Hindlimb muscle (tissue), 1 donor: ENCODE measurements around the gene GJA10. TPM values are rescaled to one million over a fixed set of nuclear protein-coding genes. Genes with fewer than 3 reads are reported as not detected.

Experiments
- DNase-seq: peaks from one replicate; pipeline ENCODE4 v3.0.0-alpha.2; 2013
- polyA plus RNA-seq: library from polyadenylated mRNA; unstranded; fragments of 120-200 nt; gene quantifications from one replicate; pipeline ENCODE4 v1.2.1, GENCODE V29; 2013; ENCODE audit not compliant: insufficient read length

GJA10 gene
- polyA plus RNA-seq, 1 donor, result not detected

DNA sequence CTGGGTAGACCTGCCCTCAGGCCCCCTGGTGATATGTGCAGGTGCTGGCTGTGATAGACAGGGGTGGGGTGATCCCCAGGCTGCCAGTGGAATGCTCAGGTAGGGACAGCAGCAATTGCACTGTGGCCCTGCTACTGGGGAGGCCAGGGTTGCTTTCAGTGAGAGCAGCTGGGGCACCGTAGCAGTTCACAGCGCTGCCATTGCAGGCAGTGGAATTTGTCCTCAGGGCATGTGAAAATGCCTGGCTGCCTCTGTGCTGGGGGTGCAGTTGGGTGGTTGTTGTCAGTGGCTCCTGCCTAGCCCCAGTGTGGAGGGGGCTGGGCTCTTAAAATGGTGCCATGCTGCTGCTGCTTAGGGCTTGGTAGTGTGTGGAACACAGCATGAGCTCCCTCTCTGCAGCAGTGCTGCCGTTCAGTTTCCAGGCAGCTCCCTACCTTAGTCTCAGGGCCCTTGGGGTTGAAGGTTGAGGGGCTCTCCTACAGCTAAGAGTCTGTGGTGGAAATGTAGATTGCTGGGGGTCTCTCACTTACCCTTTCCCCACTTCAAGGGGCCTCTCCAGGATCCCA lies 23.6 kb downstream of the GJA10 start:
- no peak for DNase-seq

DNA sequence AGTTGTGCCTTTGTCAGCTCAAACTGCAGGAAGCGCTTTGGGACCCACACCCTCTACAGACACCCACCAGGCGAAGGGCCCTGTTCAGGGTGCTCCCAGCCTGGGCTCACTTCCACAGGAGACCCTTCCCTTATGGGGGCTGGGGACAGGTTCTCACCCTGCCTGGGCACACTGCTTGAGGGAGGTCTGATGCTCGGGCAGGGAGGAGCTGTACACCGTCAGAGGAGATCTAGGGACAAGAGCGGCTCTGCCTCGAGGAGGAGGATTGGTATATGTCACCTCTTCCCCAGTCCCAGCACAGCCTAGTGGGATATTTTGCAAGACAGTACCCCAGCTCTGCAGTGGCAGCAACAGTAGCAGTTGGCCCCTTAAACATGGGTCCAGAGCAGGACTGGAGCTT lies 26.9 kb downstream of the GJA10 start:
- DNase-seq, result no peak

DNA sequence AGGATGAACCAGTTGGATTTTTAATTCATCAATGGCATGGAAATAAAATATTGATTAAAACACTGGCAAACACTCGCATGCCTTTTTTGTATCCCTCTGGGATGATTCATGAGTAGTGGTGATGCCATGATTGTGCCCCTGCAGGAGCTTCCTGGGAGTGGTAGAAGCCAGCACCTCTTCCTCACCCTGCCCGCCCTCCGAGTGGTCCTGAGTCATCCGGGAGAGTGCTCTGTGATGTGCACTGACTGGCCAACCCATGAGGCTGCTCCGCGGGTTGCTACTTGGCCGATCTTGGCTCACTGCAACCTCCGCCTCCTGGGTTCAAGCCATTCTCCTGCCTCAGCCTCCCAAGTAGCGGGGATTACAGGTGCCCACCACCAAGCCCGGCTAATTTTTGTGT lies 27.4 kb downstream of the GJA10 start:
- no peak for DNase-seq

DNA sequence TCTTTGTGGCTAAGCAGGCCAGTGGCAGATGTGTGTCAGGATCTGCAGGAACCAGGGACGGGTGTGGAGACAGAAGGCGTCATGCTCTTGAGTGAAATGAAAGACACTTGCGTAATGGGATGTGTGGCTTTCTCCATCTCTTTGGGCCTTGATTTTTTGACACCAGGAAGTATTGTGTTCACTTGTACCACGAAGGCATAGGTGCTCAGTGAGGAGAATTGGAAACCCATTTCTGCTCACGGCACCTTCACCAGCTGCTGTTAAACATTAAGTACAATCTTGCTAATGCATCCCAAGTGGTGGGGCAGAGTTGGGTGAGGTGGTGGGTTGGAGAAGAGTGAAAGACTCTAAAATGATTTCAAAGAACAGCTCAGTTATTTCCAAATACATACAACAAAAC lies 30.0 kb downstream of the GJA10 start:
- DNase-seq, result no peak

DNA sequence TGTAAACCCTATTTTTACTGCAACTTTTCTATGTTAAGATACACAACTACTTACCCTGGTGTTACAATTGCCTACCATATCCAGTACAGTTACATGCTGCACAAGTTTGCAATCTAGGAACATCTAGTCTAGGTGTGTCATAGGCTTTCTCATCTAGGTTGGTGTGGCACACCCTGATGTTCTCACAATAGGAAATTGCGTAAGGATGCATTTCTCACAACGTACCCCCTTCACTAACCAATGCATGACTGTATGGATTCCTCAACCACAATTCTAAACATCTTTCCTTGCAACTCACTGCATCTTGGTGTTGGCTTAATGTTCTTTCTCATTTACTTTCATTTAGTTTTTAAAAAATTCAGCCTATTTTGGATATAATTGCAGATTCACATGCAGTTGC lies 31.6 kb downstream of the GJA10 start:
- DNase-seq, result no peak

DNA sequence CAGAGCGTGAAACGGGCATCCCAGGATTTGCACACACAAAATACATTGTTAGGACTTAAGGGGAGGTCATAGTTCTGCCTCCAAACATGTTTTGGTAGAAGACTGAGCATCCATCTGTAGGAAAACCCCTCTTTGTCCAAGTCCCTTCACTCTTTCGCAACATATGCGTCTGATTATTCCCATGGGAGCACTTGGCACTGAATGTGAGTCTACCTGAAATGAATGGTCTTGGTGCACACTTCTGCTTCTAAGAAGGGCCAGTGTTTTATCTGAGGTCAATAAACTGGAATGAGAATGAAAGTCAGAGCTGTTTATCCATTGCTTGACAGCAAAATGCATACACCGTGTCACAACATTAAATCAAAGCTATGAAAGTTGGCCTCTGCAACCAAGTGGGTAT lies 33.0 kb downstream of the GJA10 start:
- DNase-seq, result no peak

DNA sequence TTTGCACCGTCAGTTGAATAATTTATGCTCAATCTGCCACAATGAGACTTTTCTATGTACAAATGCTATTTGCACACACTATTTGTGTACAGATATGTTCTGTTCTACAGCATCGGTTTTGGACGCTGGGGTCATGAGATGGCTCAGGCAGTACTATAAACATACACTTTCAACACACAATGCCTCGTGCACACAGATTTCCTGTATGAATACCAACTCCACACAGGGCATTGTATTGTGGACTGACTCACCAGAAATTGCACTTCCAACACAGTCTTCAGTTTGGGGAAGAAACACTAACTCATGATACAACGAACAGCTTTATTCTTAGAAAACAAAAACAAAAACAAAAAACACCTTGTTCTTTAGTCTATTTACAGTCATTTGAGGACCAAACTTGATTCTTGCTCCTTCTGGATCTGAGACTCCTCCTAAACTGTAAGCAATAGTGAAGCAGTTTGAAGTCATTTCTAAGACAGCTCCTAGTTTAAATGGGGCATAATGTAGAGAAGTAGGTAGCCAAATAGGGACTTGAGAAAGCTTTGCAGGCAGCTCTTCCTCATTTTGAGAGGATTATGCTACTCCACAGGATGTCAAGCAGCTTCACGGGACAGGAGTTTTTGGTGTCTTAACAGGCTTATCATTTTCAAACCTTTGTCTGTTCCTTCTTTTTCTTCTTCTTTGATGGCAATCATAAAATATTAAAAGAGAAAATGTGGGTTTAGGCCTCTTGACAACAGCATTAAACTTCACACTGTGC lies 33.7 kb downstream of the GJA10 start:
- no peak for DNase-seq

DNA sequence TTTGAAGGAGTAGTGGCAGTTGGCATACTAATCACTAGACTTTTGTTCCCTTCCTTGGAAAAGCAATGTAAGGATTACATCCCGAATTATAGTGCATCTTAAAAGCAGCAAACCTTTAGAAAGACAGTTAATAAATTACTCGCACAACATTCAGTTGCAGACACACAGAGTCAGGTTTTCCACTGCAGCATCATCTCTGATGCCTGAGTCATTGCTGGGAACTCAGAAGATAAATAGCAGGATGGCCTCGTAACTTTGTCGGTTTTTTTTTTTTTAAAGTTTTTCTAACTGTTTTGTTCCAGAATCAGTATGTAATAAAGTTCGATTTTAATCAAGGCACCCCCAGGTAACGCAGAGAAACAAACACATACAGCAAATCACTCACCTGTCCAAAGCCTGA lies 34.3 kb downstream of the GJA10 start:
- no peak for DNase-seq

DNA sequence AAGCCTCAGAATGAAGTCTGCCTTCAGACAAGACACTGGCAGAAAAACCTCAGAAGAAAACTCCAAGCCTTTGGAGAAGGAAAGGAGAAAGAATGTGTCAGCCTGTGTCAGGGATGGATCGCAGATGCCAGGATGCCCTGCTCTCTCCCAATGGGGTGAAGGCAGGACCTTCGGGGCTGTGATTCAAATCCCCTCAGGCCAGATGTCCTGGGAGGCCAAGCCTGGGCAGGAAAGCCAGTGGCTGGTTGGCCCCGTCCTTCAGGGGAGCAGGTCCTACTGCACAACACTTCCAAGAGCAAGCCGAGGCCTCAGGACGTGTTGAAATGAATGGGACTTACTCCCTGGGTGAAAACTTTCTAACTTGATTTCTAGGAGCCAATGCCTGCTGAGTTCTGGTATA lies 36.5 kb downstream of the GJA10 start:
- no peak for DNase-seq

DNA sequence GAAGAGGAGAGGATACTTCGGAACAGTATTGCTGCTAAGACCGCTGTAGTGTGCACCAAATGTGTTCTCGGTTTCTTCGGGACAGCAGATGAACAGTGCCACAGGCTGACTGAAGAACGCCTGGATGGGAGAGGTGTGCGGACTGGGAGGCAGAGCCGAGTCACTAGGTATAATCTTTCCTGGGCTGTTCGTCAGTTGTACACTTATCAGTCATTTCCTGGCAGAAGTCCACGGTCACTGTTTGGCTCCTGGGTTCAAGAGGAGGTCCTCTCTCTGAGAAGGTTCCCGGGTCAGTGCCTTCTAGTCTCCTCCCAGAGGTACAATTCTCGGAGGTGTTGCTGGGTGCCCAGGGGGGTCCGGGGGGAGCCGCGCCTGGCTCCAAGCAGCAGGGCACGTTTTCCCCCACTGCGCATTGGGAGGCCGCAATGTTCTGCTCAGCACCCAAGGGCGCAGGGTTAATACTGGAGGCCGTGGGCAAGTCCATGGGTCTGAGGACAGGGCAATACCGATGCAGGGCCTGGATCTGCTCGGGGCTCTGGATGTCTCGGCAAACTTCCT lies 38.1 kb downstream of the GJA10 start:
- DNase-seq, result no peak

DNA sequence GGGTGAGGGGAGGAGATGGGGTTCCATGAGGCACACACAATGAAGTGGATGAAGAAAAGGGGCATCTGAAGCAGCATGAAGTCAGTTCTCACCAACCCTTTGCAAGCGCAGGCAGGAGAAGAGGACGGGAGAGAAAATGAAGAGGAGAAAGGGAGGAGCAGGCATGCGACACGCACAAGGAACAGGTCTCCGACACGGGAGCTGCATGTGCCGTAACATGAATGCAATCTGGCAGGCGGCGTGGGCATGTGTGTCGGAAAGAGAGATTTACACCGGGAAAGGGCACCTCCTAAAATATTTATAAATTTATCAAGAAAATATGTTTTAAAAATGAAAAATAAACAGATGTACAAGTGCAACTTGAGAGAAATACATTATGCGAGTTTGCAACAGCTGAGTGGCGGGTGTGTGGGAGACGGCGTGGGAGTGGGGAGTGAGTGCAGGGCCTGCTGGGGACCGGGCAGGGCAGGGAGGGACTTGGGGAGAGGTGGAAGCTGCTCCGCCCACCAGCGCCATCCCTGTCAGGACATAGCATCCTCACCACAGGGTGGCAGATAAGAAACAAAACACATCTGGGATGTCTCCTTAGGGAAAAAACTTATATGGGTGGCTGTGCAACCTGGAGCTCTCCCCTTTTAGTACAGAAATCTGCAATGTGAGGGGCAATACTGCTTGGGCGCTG lies 40.6 kb downstream of the GJA10 start:
- no peak for DNase-seq

DNA sequence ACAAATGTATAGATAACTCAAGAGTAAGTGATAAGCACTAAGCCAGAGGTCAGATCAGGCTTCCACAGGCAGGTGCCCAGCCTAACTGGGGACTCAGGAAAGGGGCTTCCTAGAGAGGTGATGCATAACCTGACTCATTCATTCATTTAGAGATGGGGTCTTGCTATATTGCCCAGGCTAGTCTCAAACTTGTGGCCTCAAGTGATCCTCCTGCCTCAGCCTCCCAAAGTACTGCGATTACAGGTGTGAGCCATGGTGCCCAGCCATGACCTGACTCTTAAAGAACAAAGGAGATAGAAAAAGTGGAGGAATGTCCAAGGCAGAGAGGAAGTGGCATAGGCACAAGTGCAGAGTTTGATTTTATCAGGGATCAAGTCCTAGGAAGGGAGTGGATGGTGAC lies 41.9 kb downstream of the GJA10 start:
- DNase-seq, result no peak

DNA sequence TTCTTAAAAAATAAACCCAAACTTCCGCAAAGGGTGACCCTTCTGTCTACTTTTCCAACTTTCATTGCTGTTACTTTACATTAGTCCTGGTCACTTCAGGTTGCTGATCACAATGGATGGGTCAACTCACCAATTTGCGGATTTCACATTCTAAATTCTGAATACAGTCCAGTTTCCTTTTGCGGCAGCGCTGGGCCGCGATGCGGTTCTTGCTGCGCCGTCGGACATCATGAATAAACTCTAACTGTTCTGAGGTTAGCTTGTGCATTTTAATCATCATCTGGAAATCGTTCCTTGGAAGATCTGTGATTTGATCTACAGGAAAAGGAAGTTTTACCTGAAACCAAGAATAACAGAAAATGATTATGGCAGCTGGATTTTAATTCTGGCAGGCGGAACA lies 43.7 kb downstream of the GJA10 start:
- no peak for DNase-seq

DNA sequence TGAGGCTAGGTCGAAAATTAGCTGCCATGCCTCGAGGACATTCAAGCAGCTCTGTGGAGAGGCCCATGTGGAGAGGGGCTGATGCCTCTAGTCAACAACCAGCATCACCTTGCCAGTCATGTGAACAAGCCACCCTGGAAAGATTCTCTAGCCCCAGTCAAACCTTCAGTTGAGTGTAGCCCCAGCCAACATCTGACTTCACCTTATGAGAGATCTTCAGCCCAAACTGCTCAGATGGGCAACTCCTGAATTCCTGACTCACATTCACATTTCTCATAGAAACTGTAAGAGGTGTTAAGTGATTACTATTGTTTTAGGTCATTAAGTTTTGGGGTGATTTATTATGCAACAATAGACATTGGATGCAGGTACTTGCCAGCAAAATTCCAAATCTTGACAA lies 44.9 kb downstream of the GJA10 start:
- no peak for DNase-seq

DNA sequence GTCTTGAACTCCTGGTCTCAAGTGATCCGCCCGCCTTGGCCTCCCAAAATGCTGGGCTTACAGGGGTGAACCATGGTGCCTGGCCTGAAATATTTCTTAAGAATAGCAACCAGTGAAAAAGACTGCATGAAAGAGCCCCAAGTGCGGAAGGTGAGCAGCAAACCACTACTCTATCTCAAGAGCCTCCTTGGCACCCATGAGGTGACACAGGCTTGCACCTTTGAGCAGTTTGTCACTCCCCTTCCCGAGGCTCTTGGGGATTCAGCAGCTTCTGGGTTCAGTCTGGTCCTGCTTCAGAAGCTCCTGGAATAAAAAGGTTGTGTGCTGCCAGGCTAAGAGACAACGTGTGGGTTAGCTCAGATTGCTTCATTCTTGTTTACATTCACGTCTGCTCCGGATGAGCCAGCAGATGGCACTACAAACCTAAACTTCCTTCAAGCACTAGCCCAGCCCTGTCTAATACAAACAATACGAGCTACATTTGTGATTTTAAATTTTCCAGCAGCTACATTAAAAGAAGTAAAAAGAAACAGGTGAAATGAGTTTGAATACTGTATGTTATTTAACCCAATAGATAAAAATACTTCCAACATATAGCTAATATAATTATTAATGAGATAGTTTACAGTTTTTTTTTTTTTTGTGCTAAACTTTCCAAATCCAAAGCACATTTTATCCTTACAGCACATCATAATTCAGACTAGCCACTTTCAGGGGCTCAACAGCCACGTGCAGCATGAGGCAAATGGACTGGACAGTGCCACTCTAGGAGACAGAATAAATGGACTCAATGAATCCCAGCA lies 46.2 kb downstream of the GJA10 start:
- DNase-seq, result peak; percentile 80

DNA sequence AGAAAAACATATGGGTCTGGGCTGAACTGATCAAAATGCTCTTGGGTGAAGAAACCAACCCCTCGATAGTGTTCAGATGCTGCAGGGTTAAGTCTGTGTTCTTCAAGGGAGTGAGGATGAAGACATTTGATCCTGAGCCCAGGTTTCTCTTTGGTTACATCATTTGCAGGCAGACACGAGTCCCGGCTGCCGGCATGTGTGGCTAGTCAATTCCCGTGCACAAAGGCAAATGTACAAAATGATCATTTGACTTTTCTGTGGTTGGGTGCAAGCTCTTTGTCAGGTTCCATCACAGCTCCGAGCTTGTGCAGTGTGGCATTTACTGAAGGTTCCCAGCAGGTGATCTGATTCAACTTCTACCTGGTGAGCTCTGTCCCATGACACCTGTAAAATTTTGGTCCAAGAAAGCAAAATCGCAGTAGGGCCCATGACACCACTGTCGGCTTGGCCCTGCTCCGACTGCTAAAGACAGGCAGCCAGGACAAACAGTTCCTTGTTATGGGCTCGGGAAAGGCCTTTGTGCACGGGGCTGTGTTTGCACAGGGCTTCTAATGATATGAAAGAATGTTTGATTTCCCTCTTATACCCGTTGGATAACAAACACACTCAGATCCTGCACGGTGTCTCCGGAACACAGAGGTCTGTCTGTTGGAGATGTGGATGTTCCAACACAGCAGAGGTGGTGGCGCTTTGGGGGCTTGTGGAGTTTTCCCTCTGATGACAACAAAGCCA lies 46.9 kb downstream of the GJA10 start:
- DNase-seq, result no peak

DNA sequence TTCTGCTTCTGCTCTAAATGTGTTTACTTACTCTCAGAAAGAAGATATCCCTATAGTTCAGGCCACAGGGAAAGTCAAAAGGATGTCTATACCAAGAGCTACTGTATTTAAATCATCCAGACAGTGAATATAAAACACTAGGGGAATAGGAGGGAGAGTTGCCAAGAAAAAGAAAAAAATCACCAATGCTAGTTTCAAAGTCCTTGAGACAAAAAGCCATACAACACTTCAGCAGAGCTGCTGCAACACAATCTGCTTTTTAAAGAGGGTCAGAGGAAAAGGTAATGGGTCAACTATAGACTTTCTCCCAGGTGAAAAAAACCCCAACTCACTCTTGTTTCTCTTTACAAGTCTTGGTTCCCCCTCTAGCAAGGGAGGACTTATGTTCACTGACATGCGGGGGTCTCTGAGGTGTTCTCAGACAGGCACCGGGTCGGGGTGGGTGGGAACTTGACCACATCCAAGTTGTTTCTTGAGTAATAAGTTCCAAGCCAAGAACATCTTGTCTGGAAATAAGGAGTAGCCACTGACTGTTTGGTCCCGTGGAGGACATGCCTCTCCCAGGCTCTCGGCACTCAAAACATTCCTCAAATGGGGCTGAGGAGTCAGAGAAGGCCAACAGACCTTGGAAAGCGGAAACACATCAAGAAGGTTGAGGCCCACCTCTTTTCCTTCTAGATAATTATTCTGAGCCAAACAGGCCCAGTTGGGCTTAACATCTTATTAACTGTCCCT lies 47.7 kb downstream of the GJA10 start:
- DNase-seq, result no peak

DNA sequence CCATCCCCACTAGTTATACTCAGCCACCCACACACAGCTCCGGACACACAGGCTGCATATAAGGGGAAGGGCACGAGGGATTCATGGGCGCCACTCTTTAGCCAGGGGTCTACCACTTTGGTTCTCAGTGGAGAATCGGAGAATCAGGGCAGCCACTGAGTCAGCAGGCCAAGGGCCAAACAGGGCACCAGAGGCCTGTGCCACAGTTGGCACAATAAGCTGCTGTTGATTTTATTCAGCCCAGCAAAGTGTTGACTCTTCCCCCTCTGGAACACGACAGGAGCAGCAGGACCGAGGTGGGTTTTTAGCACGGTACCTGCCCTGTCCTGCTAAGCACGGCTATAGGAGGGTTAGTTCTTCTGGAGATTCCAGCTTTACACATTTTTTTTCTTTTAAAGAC lies 48.3 kb downstream of the GJA10 start:
- no peak for DNase-seq

DNA sequence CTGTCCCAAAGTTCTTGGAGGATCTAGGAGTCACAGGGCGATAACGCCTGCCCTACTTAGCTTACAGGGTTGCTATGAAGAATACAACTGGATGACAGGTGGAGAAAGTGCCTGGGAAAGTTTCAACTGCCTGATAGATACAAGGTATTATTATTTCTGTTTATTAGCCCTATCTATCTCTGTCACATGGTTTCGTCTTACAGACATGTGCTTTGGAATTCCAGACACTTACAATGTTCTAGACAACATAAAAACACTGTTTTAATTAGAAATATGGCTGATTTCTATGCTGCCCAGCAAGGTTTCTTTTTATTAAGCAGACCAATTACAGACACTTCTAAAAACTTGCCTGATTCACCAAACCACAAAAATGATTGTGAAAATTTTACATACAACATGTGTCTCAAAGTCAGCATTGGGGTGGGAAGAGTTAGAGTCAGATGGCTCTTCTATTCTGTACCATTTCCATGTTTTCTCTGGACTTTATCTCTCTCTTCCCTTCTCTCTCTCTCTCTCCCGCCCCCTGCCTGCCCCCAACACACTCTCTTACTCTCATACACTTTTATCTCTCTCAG lies 50.0 kb downstream of the GJA10 start:
- no peak for DNase-seq

DNA sequence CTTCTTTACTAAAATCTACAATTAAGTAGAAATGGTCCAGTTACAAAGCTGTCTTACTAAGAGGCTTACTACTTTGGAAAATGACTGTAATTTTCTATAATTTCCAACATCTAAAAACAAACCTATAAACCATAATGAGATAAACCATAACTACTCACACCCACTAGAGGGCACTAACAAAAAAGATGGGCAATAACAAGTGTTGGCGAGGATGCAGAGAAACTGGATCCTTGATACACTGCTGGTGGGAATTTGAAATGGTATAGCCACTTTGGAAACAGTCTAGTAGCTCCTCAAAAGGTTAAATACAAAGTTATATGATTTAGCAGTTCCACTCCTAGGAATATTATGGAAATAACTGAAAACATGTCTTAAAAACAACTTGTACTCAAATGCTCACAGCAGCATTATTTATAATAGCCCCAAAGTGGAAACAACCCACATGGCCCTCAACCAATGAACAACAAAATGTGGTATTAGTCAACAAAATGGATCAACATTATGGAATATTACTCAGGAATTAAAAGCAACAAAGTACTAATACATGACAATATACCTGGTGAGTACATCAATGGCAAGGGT lies 50.6 kb downstream of the GJA10 start:
- no peak for DNase-seq
